Measurements from ENCODE around the gene ZNF154.

- TF ChIP-seq ZNF274 (IDR thresholded peaks at IDR 0.05; ENCODE audit: low read depth, low read length) (no peak), SUZ12 (IDR thresholded peaks at IDR 0.05; ENCODE audit: extremely low read depth, insufficient read depth, insufficient read length) (no peak)
These were observed 26.7 kb downstream of the ZNF154 start for GRCh38 chr19:57682226-57682766.

All from NT2/D1 (cell line).